ENCODE data around the gene MLF1.
"Not testable (repeated sequence)": the region's sequence is repeated elsewhere in the genome, so short reads cannot be mapped to it uniquely, and the experiment has no call there.

MLF1 gene

DNA sequence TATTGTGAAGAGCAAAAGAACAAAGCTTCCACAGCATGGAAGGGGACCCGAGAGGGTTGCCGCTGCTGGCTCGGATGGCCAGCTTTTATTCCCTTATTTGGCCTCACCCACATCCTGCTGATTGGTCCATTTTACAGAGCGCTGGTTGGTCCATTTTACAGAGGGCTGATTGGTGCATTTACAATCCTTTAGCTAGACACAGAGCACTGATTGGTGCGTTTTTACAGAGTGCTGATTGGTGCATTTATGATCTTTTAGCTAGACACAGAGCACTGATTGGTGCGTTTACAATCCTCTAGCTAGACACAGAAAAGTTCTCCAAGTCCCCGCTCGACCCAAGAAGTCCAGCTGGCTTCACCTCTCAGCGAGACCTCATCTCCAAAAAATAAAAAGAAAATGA lies 21.1 kb upstream of the MLF1 start:
- H3K4me1 ChIP-seq (ENCODE audit: control insufficient read depth in 5 of 5, insufficient read depth in 5 of 5, low read length in 5 of 5); H3K36me3 ChIP-seq (ENCODE audit: control insufficient read depth in 5 of 5, insufficient read depth in 5 of 5, low read length in 5 of 5); H3K27ac ChIP-seq (ENCODE audit: low read depth, low read length); H3K9me3 ChIP-seq (ENCODE audit: control insufficient read depth in 5 of 5, low read length in 5 of 5); H3K4me3 ChIP-seq (ENCODE audit: low read depth in 1 of 5, low read length in 5 of 5); H3K9ac ChIP-seq (ENCODE audit: low read length in 5 of 5); H3K27me3 ChIP-seq (ENCODE audit: control insufficient read depth in 5 of 5, insufficient read depth in 4 of 5, low read length in 5 of 5): not testable (repeated sequence)

DNA sequence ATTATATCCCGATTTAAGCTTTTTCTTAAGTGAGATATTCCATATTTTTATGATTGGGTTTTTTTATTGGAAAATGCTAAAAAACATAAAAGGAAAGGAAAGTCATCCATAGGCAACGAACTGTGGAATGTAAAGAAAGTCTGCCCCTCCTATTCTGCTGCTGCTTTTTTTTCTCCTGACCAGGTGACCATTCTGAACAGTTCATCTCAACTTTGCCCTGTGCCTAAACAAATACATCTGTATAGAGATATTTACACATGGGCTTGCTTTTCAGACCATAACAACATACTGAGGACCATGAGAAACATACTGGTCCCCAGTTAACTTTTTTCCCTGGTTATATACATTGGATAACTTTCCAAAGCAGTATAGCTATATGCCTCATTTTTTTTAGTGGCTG lies 18.9 kb upstream of the MLF1 start:
- Histone ChIP-seq H3K9ac (ENCODE audit: low read length in 5 of 5) (no peak overlapping the region), H3K27ac (ENCODE audit: low read depth, low read length) (no peak overlapping the region), H3K27me3 (ENCODE audit: control insufficient read depth in 5 of 5, insufficient read depth in 4 of 5, low read length in 5 of 5) (no peaks in the 10 kb centered on the region), H3K9me3 (ENCODE audit: control insufficient read depth in 5 of 5, low read length in 5 of 5) (no peaks in the 10 kb centered on the region), H3K4me1 (ENCODE audit: control insufficient read depth in 5 of 5, insufficient read depth in 5 of 5, low read length in 5 of 5) (no peaks in the 10 kb centered on the region), H3K4me3 (ENCODE audit: low read depth in 1 of 5, low read length in 5 of 5) (no peak overlapping the region), H3K36me3 (ENCODE audit: control insufficient read depth in 5 of 5, insufficient read depth in 5 of 5, low read length in 5 of 5) (peaks cover 0 to 4% (median 0%) of the 10 kb centered on the region in 5 donors)

DNA sequence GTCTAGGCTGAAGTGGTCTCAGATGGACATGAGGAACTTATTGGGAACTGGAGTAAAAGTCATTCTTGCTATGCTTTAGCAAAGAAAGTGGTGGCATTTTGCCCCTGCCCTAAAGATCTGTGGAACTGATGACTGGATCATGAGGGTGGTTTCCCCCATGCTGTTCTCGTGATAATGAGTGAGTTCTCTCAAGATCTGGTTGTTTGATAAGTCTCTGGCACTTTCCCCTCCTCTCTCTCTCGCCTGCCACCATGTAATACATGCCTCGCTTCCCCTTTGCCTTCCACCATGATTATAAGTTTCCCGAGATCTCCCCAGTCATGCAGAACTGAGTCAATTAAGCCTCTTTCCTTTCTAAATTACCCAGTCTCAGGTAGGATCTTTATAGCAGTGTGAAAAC lies 11.5 kb upstream of the MLF1 start:
- Histone ChIP-seq H3K4me1 (ENCODE audit: control insufficient read depth in 5 of 5, insufficient read depth in 5 of 5, low read length in 5 of 5) (no peaks in the 10 kb centered on the region), H3K9ac (ENCODE audit: low read length in 5 of 5) (no peak overlapping the region), H3K27ac (ENCODE audit: low read depth, low read length) (no peak overlapping the region), H3K4me3 (ENCODE audit: low read depth in 1 of 5, low read length in 5 of 5) (no peak overlapping the region), H3K36me3 (ENCODE audit: control insufficient read depth in 5 of 5, insufficient read depth in 5 of 5, low read length in 5 of 5) (no peaks in the 10 kb centered on the region), H3K9me3 (ENCODE audit: control insufficient read depth in 5 of 5, low read length in 5 of 5) (no peaks in the 10 kb centered on the region), H3K27me3 (ENCODE audit: control insufficient read depth in 5 of 5, insufficient read depth in 4 of 5, low read length in 5 of 5) (no peaks in the 10 kb centered on the region)

DNA sequence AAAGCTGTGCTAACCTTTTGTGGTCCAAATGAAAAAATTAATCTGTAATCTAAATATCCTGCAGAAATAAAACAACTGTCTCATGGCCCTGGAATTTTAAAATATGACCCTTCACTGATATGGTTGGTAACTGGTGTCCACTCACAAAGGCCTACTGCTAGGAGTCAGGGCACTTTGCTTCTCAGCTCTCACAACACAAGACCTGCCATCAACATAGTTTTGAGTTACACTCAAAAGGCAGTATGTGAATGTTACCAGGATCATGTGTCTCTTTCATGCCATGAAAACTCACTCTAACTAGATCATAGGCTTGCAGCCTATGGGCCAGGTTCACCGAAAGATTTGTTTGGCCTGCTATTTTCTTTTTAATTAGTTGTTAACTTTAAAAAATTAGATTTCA lies 10.0 kb upstream of the MLF1 start:
- Histone ChIP-seq H3K36me3 (ENCODE audit: control insufficient read depth in 5 of 5, insufficient read depth in 5 of 5, low read length in 5 of 5) (no peaks in the 10 kb centered on the region), H3K4me3 (ENCODE audit: low read depth in 1 of 5, low read length in 5 of 5) (no peak overlapping the region), H3K9me3 (ENCODE audit: control insufficient read depth in 5 of 5, low read length in 5 of 5) (peaks cover 0 to 3% (median 0%) of the 10 kb centered on the region in 5 donors), H3K27me3 (ENCODE audit: control insufficient read depth in 5 of 5, insufficient read depth in 4 of 5, low read length in 5 of 5) (no peaks in the 10 kb centered on the region), H3K27ac (ENCODE audit: low read depth, low read length) (no peak overlapping the region), H3K9ac (ENCODE audit: low read length in 5 of 5) (no peak overlapping the region), H3K4me1 (ENCODE audit: control insufficient read depth in 5 of 5, insufficient read depth in 5 of 5, low read length in 5 of 5) (no peaks in the 10 kb centered on the region)

DNA sequence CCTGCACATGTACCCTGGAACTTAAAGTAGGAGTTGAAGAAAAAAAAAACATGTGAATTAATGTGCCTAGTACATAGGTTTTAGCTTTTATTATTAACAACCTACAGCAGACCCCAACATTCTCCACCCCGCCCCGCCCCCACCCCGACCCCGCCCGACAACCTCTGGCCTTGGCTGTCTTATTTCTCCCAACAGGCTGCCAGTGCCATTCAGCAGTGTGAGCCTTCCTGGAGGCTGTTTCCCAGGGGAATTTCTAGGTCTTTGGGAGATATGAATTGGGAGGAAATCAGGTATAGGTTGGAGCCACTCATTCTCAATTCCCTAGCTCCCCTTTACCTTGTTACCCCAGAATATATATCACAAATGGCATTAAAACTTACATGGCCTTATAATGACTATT lies 8.3 kb upstream of the MLF1 start:
- Histone ChIP-seq H3K36me3 (ENCODE audit: control insufficient read depth in 5 of 5, insufficient read depth in 5 of 5, low read length in 5 of 5) (no peaks in the 10 kb centered on the region), H3K27me3 (ENCODE audit: control insufficient read depth in 5 of 5, insufficient read depth in 4 of 5, low read length in 5 of 5) (no peaks in the 10 kb centered on the region), H3K4me3 (ENCODE audit: low read depth in 1 of 5, low read length in 5 of 5) (no peak overlapping the region), H3K9ac (ENCODE audit: low read length in 5 of 5) (no peak overlapping the region), H3K4me1 (ENCODE audit: control insufficient read depth in 5 of 5, insufficient read depth in 5 of 5, low read length in 5 of 5) (no peaks in the 10 kb centered on the region), H3K9me3 (ENCODE audit: control insufficient read depth in 5 of 5, low read length in 5 of 5) (peaks cover 0 to 3% (median 0%) of the 10 kb centered on the region in 5 donors), H3K27ac (ENCODE audit: low read depth, low read length) (no peak overlapping the region)

DNA sequence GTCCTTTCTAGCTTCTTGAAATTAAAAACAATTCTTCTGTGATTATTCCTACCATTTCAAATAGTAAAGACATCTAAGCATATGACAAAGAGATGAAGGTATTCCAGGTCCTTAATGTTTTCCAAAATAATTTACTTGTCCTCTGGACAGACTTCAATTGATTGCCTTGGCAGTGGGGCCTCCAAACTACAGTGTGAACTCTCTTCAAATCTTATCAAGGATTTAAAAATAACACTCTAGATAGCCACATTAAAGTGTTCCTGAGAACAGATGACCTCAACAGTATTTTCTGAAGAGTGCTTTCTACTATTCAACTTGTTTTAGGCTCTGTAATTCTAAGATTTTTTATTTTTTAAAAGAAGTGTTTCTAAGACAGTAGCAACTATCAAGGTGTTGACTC lies 7.9 kb upstream of the MLF1 start:
- Histone ChIP-seq H3K9ac (ENCODE audit: low read length in 5 of 5) (no peak overlapping the region), H3K36me3 (ENCODE audit: control insufficient read depth in 5 of 5, insufficient read depth in 5 of 5, low read length in 5 of 5) (no peaks in the 10 kb centered on the region), H3K4me3 (ENCODE audit: low read depth in 1 of 5, low read length in 5 of 5) (no peak overlapping the region), H3K27ac (ENCODE audit: low read depth, low read length) (no peak overlapping the region), H3K9me3 (ENCODE audit: control insufficient read depth in 5 of 5, low read length in 5 of 5) (peaks cover 0 to 3% (median 0%) of the 10 kb centered on the region in 5 donors), H3K4me1 (ENCODE audit: control insufficient read depth in 5 of 5, insufficient read depth in 5 of 5, low read length in 5 of 5) (no peaks in the 10 kb centered on the region), H3K27me3 (ENCODE audit: control insufficient read depth in 5 of 5, insufficient read depth in 4 of 5, low read length in 5 of 5) (no peaks in the 10 kb centered on the region)

DNA sequence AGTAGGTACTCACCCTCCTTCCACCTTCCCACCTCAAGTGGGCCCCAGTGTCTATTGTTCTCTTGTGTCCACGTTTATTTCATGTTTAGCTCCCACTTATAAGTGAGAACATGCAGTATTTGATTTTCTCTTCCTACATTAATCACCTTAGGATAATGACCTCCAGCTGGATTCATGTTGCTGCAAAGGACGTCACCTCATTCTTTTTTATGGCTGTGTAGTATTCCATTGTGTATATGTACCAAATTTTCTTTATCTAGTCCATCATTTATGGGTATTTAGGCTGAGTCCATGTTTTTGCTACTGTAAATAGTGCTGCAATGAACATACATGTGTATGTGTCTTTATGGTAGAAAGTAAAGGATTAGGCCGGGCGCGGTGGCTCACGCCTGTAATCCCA lies 5.9 kb upstream of the MLF1 start:
- Histone ChIP-seq H3K4me3 (ENCODE audit: low read depth in 1 of 5, low read length in 5 of 5) (no peak overlapping the region), H3K9ac (ENCODE audit: low read length in 5 of 5) (no peak overlapping the region), H3K4me1 (ENCODE audit: control insufficient read depth in 5 of 5, insufficient read depth in 5 of 5, low read length in 5 of 5) (no peaks in the 10 kb centered on the region), H3K9me3 (ENCODE audit: control insufficient read depth in 5 of 5, low read length in 5 of 5) (peaks cover 0 to 3% (median 0%) of the 10 kb centered on the region in 5 donors), H3K27ac (ENCODE audit: low read depth, low read length) (no peak overlapping the region), H3K36me3 (ENCODE audit: control insufficient read depth in 5 of 5, insufficient read depth in 5 of 5, low read length in 5 of 5) (no peaks in the 10 kb centered on the region), H3K27me3 (ENCODE audit: control insufficient read depth in 5 of 5, insufficient read depth in 4 of 5, low read length in 5 of 5) (no peaks in the 10 kb centered on the region)

DNA sequence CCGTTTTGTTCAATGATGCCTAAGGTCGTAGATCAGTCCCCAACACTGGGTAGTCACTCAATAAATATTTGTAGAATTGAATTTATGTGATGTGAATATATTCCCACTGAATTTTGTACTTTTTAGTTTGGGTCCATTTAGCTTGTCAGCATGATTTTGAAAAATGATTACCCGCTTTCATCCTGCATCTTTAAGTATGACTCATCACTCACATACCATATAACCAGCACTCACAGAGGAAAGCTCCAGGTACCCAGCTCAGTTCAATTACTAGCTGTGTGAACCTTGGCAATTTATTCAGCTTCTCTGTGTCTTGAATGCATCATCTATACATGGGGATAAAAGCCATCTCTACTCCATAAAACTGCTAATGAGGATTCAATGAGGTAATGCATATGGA lies 2.2 kb upstream of the MLF1 start:
- H3K9me3 ChIP-seq (ENCODE audit: control insufficient read depth in 5 of 5, low read length in 5 of 5): peaks cover 0 to 3% (median 0%) of the 10 kb centered on the region in 5 donors
- no peaks in the 10 kb centered on the region for H3K36me3 ChIP-seq (ENCODE audit: control insufficient read depth in 5 of 5, insufficient read depth in 5 of 5, low read length in 5 of 5)
- no peak overlapping the region for H3K27ac ChIP-seq (ENCODE audit: low read depth, low read length)
- H3K4me3 ChIP-seq (ENCODE audit: low read depth in 1 of 5, low read length in 5 of 5): no peak overlapping the region
- H3K4me1 ChIP-seq (ENCODE audit: control insufficient read depth in 5 of 5, insufficient read depth in 5 of 5, low read length in 5 of 5): peaks cover 0 to 15% (median 11%) of the 10 kb centered on the region in 5 donors
- no peak overlapping the region for H3K9ac ChIP-seq (ENCODE audit: low read length in 5 of 5)
- H3K27me3 ChIP-seq (ENCODE audit: control insufficient read depth in 5 of 5, insufficient read depth in 4 of 5, low read length in 5 of 5): no peaks in the 10 kb centered on the region

DNA sequence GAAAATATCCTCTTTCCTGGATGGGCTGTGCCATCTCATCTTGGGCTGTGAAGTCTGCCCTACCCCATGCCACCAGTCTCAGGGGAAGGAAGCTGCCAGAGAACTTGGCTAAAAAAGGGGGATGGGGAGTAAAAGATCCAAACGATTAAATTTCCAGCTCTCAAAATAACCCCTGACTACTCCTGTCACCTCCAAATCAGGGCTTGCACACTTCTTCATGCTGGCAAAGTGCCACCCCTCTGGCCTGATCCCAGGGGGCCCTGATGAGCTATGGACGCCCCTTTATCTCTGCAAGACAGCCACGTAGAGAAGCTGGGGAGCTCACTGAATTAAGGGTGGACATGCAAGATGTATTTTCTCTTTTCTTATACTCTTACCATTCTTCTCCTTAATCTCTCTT lies 1.2 kb upstream of the MLF1 start:
- peaks cover 0 to 15% (median 11%) of the 10 kb centered on the region in 5 donors for H3K4me1 ChIP-seq (ENCODE audit: control insufficient read depth in 5 of 5, insufficient read depth in 5 of 5, low read length in 5 of 5)
- peaks cover 0 to 3% (median 0%) of the 10 kb centered on the region in 5 donors for H3K9me3 ChIP-seq (ENCODE audit: control insufficient read depth in 5 of 5, low read length in 5 of 5)
- H3K27me3 ChIP-seq (ENCODE audit: control insufficient read depth in 5 of 5, insufficient read depth in 4 of 5, low read length in 5 of 5): no peaks in the 10 kb centered on the region
- no peak overlapping the region for H3K4me3 ChIP-seq (ENCODE audit: low read depth in 1 of 5, low read length in 5 of 5)
- no peaks in the 10 kb centered on the region for H3K36me3 ChIP-seq (ENCODE audit: control insufficient read depth in 5 of 5, insufficient read depth in 5 of 5, low read length in 5 of 5)
- no peak overlapping the region for H3K27ac ChIP-seq (ENCODE audit: low read depth, low read length)
- no peak overlapping the region for H3K9ac ChIP-seq (ENCODE audit: low read length in 5 of 5)

DNA sequence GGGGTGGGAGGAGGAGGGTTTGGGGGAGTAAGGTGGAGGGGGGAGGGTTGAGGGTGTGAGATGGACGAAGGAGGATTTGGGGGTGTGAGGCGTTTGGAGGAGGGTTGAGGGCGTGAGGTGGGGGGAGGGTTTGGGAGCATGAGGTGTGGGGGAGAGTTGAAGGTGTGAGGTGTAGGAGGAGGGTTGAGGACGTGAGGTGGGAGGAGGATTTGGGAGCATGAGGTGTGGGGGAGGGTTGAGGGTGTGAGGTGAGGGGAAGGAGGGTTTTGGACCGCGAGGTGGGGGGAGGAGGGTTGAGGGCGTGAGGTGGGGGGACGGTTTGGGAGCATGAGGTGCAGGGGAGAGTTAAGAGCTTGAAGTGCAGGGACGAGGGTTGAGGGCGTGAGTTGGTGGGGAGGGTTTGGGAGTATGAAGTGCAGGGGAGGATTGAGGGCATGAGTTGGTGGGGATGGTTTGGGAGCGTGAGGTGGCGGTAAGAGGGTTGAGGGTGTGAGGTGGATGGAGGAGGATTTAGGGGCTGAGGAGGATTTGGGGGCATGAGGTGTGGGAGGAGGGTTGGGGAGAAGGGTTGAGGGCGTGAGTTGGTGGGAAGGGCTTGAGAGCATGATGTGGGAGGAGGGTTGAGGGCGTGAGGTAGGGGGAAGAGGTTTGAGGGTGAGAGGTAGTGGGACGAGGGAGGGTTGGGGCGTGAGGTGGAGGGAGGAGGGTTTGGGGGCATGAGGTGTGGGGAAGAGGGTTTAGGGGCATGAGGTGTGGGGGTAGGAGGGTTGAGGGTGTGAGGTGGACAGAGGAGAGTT lies 1.2 kb downstream of the MLF1 start:
- peaks cover 0 to 15% (median 11%) of the 10 kb centered on the region in 5 donors for H3K4me1 ChIP-seq (ENCODE audit: control insufficient read depth in 5 of 5, insufficient read depth in 5 of 5, low read length in 5 of 5)
- H3K9me3 ChIP-seq (ENCODE audit: control insufficient read depth in 5 of 5, low read length in 5 of 5): no peaks in the 10 kb centered on the region
- H3K27me3 ChIP-seq (ENCODE audit: control insufficient read depth in 5 of 5, insufficient read depth in 4 of 5, low read length in 5 of 5): no peaks in the 10 kb centered on the region
- H3K9ac ChIP-seq (ENCODE audit: low read length in 5 of 5): no peak overlapping the region
- no peak overlapping the region for H3K27ac ChIP-seq (ENCODE audit: low read depth, low read length)
- H3K4me3 ChIP-seq (ENCODE audit: low read depth in 1 of 5, low read length in 5 of 5): no peak overlapping the region
- H3K36me3 ChIP-seq (ENCODE audit: control insufficient read depth in 5 of 5, insufficient read depth in 5 of 5, low read length in 5 of 5): no peaks in the 10 kb centered on the region
